Caco-2 (cell line): ENCODE data around the gene BCORL1. TPM values are rescaled to one million over a fixed set of nuclear protein-coding genes. Genes with fewer than 3 reads are reported as not detected.

Experiments used
- BruUV-seq: library from RNA; stranded (reverse); fragments of 400-500 nt; replicated peaks from 2 replicates; lab custom pipeline; 2021; lab: Mats Ljungman, UMichigan
- CTCF ChIA-PET: fragments of 300-600 bp; sonication (Branson Sonifier 250); formaldehyde crosslinking; loops from one replicate; lab custom pipeline; 2022; ENCODE audit warnings: antibody characterized with exemption; lab: Charles Lee
- POLR2A ChIA-PET: fragments of 300-600 bp; sonication (Branson Sonifier 250); formaldehyde crosslinking; loops from one replicate; lab custom pipeline; 2022; ENCODE audit warnings: antibody characterized with exemption; lab: Charles Lee
- DNase-seq, 2 experiments: peaks; one replicate each; pipeline versions ENCODE4 v3.0.0 to v3.0.0-alpha.2; 2020 to 2022
- H3K27me3 ChIP-seq: replicated peaks from 2 replicates; pipeline ENCODE4 v1.6.0; 2011; ENCODE audit warnings: low read length; ENCODE audit not compliant: control insufficient read depth, insufficient read depth
- H3K36me3 ChIP-seq: 2 replicates; pipeline ENCODE4 v1.5.1; 2011; ENCODE audit warnings: low read length; ENCODE audit not compliant: control insufficient read depth, insufficient read depth
- H3K4me1 ChIP-seq: fragments of 250-450 bp; sonication (Bioruptor Pico); 2 replicates; pipeline ENCODE4 v1.5.1; 2020; ENCODE audit warnings: mild to moderate bottlenecking
- H3K4me3 ChIP-seq: 2 replicates; pipeline ENCODE4 v1.5.1; 2011; ENCODE audit warnings: low read depth, mild to moderate bottlenecking, control low read depth, low read length
- H3K9me3 ChIP-seq: fragments of 250-450 bp; sonication (Bioruptor Pico); 2 replicates; pipeline ENCODE4 v1.5.1; 2020; ENCODE audit warnings: mild to moderate bottlenecking, moderate library complexity
- H3K27ac Mint-ChIP-seq: one replicate; pipeline ENCODE4 v1.8.0; 2022; ENCODE audit warnings: mixed read lengths; ENCODE audit not compliant: unreplicated experiment
- H3K27me3 Mint-ChIP-seq: one replicate; pipeline ENCODE4 v1.8.0; 2022; ENCODE audit warnings: mixed read lengths; ENCODE audit not compliant: insufficient read depth, unreplicated experiment
- H3K36me3 Mint-ChIP-seq: one replicate; pipeline ENCODE4 v1.8.0; 2022; ENCODE audit warnings: mild to moderate bottlenecking, mixed read lengths; ENCODE audit not compliant: insufficient read depth, unreplicated experiment
- H3K4me1 Mint-ChIP-seq: one replicate; pipeline ENCODE4 v1.8.0; 2022; ENCODE audit warnings: low read depth, mixed read lengths; ENCODE audit not compliant: unreplicated experiment
- H3K4me3 Mint-ChIP-seq: one replicate; pipeline ENCODE4 v1.8.0; 2022; ENCODE audit warnings: mild to moderate bottlenecking, moderate library complexity, mixed read lengths; ENCODE audit not compliant: unreplicated experiment
- H3K9me3 Mint-ChIP-seq: one replicate; pipeline ENCODE4 v1.8.0; 2022; ENCODE audit warnings: mixed read lengths; ENCODE audit not compliant: unreplicated experiment
- intact Hi-C: fragments of 100-400 bp; cut with micrococcal nuclease; formaldehyde crosslinking; loops from one replicate; pipeline ENCODE4 v1.10.0; 2022; ENCODE audit not compliant: unreplicated experiment
- total RNA-seq: library from RNA; stranded (reverse); gene quantifications from 2 replicates; pipeline ENCODE4 v1.2.3, GENCODE V29; 2022
- TF ChIP-seq, protein P1 (sequence below), 2 experiments: fragments of 200-600 bp in 1 of 2; IDR thresholded peaks; 1 replicate in 1 of 2; 2 replicates in 1 of 2; pipeline versions ENCODE4 v1.5.1 to v1.8.0; 2011 to 2022; ENCODE audit warnings: antibody characterized with exemption in 1 of 2, control low read depth in 1 of 2, inconsistent platforms in 1 of 2, low read depth in 1 of 2, low read length in 1 of 2, mild to moderate bottlenecking in 1 of 2, moderate library complexity in 1 of 2; ENCODE audit not compliant: insufficient read depth in 1 of 2, severe bottlenecking in 1 of 2, unreplicated experiment in 1 of 2

The BCORL1 gene
- total RNA-seq, 1 experiment from 2014 or later: 19.8 TPM

GRCh38 chrX:129963729-129964128 is 18.7 kb upstream of the BCORL1 start:
- TF ChIP-seq, protein P1, sequence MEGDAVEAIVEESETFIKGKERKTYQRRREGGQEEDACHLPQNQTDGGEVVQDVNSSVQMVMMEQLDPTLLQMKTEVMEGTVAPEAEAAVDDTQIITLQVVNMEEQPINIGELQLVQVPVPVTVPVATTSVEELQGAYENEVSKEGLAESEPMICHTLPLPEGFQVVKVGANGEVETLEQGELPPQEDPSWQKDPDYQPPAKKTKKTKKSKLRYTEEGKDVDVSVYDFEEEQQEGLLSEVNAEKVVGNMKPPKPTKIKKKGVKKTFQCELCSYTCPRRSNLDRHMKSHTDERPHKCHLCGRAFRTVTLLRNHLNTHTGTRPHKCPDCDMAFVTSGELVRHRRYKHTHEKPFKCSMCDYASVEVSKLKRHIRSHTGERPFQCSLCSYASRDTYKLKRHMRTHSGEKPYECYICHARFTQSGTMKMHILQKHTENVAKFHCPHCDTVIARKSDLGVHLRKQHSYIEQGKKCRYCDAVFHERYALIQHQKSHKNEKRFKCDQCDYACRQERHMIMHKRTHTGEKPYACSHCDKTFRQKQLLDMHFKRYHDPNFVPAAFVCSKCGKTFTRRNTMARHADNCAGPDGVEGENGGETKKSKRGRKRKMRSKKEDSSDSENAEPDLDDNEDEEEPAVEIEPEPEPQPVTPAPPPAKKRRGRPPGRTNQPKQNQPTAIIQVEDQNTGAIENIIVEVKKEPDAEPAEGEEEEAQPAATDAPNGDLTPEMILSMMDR (IDR thresholded peaks at IDR 0.05; ENCODE audit: insufficient read depth in 1 of 2, low read depth in 1 of 2, low read length in 1 of 2, severe bottlenecking in 1 of 2, unreplicated experiment in 1 of 2): no peak
- Mint-ChIP-seq H3K9me3 (no peaks in the 10 kb centered on the region), H3K27me3 (no peaks in the 10 kb centered on the region), H3K4me3 (no peak overlapping the region), H3K36me3 (no peaks in the 10 kb centered on the region), H3K4me1 (no peaks in the 10 kb centered on the region), H3K27ac (no peak overlapping the region)
- no peaks in the 10 kb centered on the region for H3K36me3 ChIP-seq
- intact Hi-C loops: no loop called here
- ChIA-PET CTCF (no interaction called here), POLR2A (no interaction called here)
- no TSS peak for BruUV-seq
- H3K27me3 ChIP-seq: no peaks in the 10 kb centered on the region
- no peaks in the 10 kb centered on the region for H3K4me1 ChIP-seq
- no peak for DNase-seq
- no peak overlapping the region for H3K4me3 ChIP-seq
- H3K9me3 ChIP-seq: no peaks in the 10 kb centered on the region

- no peak overlapping the region for H3K27ac Mint-ChIP-seq
- no peaks in the 10 kb centered on the region for H3K36me3 Mint-ChIP-seq
- Histone ChIP-seq H3K36me3 (no peaks in the 10 kb centered on the region), H3K4me3 (no peak overlapping the region), H3K27me3 (no peaks in the 10 kb centered on the region), H3K4me1 (no peaks in the 10 kb centered on the region), H3K9me3 (no peaks in the 10 kb centered on the region)
- TF ChIP-seq, protein P1 (IDR thresholded peaks at IDR 0.05; ENCODE audit: insufficient read depth in 1 of 2, low read depth in 1 of 2, low read length in 1 of 2, severe bottlenecking in 1 of 2, unreplicated experiment in 1 of 2): no peak
- POLR2A ChIA-PET: no interaction called here
- no TSS peak for BruUV-seq
- no peak for DNase-seq
- no peaks in the 10 kb centered on the region for H3K27me3 Mint-ChIP-seq
- H3K9me3 Mint-ChIP-seq: no peaks in the 10 kb centered on the region
- no peak overlapping the region for H3K4me3 Mint-ChIP-seq
- no peaks in the 10 kb centered on the region for H3K4me1 Mint-ChIP-seq
- intact Hi-C loops: no loop called here
- CTCF ChIA-PET: no interaction called here
These were observed 17.3 kb upstream of the BCORL1 start for GRCh38 chrX:129965166-129965565.

GRCh38 chrX:129968968-129969367 is 13.5 kb upstream of the BCORL1 start:
- Mint-ChIP-seq H3K9me3 (no peaks in the 10 kb centered on the region), H3K4me3 (no peak overlapping the region), H3K27me3 (no peaks in the 10 kb centered on the region), H3K36me3 (no peaks in the 10 kb centered on the region), H3K27ac (no peak overlapping the region), H3K4me1 (no peaks in the 10 kb centered on the region)
- Histone ChIP-seq H3K9me3 (no peaks in the 10 kb centered on the region), H3K36me3 (no peaks in the 10 kb centered on the region), H3K27me3 (no peaks in the 10 kb centered on the region), H3K4me3 (no peak overlapping the region), H3K4me1 (no peaks in the 10 kb centered on the region)
- no TSS peak for BruUV-seq
- intact Hi-C loops: no loop called here
- ChIA-PET POLR2A (no interaction called here), CTCF (interaction anchor here (0.6 kb wide), 1 partner anchor 20 kb away, joined by 4 read pairs; no protein-coding TSS in a partner anchor)
- DNase-seq: no peak
- TF ChIP-seq, protein P1 (IDR thresholded peaks at IDR 0.05; ENCODE audit: insufficient read depth in 1 of 2, low read depth in 1 of 2, low read length in 1 of 2, severe bottlenecking in 1 of 2, unreplicated experiment in 1 of 2): no peak
